ENCODE measurements around the gene UBE4B. TPM values are rescaled to one million over a fixed set of nuclear protein-coding genes. Genes with fewer than 3 reads are reported as not detected.

UBE4B gene
- total RNA-seq, 4 donors from 2014 or later, result 31.2 to 48.6 (median 44.0) TPM

DNA sequence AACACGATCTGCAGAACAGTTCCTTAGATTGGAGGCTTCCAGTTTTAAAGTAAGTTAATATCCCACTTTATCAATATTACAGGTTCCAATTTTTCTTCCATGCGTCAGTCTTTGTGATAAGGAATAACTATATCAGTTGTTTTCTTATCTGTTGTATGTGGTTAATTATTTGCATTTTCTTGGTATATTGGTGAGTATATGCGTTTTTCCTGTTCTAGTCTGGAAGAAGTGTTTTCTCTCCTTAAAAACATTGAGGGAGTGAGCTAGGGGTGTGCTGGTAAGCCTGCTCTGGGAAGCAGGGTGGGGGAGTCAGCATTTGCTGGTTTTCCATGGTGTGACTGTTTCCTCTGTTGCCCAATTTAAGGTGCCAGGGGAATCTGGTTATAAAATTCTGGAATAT, 127.4 kb downstream of the UBE4B start:
- TF ChIP-seq, protein P1, sequence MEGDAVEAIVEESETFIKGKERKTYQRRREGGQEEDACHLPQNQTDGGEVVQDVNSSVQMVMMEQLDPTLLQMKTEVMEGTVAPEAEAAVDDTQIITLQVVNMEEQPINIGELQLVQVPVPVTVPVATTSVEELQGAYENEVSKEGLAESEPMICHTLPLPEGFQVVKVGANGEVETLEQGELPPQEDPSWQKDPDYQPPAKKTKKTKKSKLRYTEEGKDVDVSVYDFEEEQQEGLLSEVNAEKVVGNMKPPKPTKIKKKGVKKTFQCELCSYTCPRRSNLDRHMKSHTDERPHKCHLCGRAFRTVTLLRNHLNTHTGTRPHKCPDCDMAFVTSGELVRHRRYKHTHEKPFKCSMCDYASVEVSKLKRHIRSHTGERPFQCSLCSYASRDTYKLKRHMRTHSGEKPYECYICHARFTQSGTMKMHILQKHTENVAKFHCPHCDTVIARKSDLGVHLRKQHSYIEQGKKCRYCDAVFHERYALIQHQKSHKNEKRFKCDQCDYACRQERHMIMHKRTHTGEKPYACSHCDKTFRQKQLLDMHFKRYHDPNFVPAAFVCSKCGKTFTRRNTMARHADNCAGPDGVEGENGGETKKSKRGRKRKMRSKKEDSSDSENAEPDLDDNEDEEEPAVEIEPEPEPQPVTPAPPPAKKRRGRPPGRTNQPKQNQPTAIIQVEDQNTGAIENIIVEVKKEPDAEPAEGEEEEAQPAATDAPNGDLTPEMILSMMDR (IDR thresholded peaks at IDR 0.05), result no peak
- no peak for TF ChIP-seq EP300 (IDR thresholded peaks at IDR 0.05)
- no peak for TF ChIP-seq POLR2A (IDR thresholded peaks at IDR 0.05)
- Histone ChIP-seq H3K4me1 (no peaks in the 10 kb centered on the region), H3K27ac (no peak overlapping the region), H3K36me3 (peaks cover 0 to 99% (median 0%) of the 10 kb centered on the region in 3 donors), H3K4me3 (no peak overlapping the region), H3K27me3 (no peaks in the 10 kb centered on the region), H3K9me3 (no peaks in the 10 kb centered on the region)
- DNase-seq (ENCODE audit: low spot score in 2 of 2), result no peak
- 93 to 96% methylated on average over 3 of the region's 3 CpGs for WGBS, 2 donors

DNA sequence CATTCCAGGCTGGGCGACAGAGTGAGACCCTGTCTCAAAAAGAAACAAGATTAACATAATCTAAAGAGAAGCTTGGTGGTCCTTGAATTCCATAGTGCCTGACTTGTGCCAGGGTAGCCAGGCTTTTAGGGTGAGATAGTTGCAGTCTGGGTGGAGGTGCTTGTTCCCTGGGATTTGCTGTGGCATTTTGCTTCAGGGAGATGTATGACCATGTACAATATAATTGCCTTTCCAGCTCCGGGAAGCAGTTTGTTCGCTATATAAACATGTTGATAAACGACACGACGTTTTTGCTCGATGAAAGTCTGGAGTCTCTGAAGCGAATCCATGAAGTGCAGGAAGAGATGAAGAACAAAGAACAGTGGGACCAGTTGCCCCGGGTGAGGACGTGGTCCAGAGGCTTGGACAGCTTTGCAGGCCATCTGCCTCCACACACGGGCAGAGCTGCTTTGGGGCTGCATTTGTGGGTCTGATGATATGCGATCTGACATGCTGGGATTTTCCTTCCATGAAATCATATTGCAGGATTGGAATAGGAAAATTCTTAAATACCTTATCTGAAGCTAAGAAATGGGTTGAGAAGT, 128.2 kb downstream of the UBE4B start:
- no peak for DNase-seq (ENCODE audit: low spot score in 2 of 2)
- TF ChIP-seq, protein P1 (IDR thresholded peaks at IDR 0.05), result no peak
- TF ChIP-seq EP300 (IDR thresholded peaks at IDR 0.05) (no peak), POLR2A (IDR thresholded peaks at IDR 0.05) (no peak)
- H3K27me3 ChIP-seq, result no peaks in the 10 kb centered on the region
- H3K4me1 ChIP-seq, result no peaks in the 10 kb centered on the region
- 67 to 74% methylated on average over 12 of the region's 12 CpGs for WGBS, 2 donors
- no peak overlapping the region for H3K4me3 ChIP-seq
- H3K36me3 ChIP-seq, result peaks cover 0 to 99% (median 5%) of the 10 kb centered on the region in 3 donors
- H3K9me3 ChIP-seq, result no peaks in the 10 kb centered on the region
- no peak overlapping the region for H3K27ac ChIP-seq

DNA sequence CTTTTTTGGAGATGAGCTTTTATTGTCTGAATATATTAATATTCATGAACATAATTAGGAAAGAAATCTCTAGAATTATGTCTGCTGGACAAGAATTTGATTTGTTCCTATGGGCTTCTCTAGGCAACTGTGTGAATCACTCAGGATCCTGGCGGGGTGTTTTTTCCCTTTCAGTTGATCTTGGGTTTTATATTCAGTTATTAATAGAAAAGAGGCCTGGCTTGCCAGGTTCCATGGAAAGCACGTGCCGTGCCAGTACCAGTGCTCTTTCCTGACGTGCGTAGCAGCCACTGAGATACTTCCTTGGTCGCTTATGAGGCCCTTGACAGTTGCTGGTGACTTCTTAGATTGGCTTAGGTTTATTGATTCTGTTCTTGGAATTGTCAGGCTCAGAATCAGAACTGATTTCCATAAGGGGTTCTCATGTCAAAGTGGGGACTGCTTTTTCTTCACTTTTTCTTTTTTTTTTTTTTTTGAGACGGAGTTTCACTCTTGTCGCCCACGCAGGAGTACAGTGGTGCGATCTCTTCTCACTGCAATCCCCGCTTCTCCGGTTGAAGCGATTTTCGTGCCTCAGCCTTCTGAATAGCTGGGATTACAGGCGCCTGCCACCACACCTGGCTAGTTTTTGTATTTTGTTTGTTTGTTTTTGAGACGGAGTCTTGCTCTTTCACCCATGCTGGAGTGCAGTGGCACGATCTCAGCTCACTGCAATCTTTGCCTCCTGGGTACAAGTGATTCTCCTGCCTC, 129.0 kb downstream of the UBE4B start:
- DNase-seq (ENCODE audit: low spot score in 2 of 2), result no peak
- Histone ChIP-seq H3K27ac (no peak overlapping the region), H3K4me3 (no peak overlapping the region), H3K4me1 (no peaks in the 10 kb centered on the region), H3K36me3 (peaks cover 0 to 100% (median 9%) of the 10 kb centered on the region in 3 donors), H3K9me3 (no peaks in the 10 kb centered on the region), H3K27me3 (no peaks in the 10 kb centered on the region)
- TF ChIP-seq, protein P1 (IDR thresholded peaks at IDR 0.05), result no peak
- no peak for TF ChIP-seq POLR2A (IDR thresholded peaks at IDR 0.05)
- 87 to 90% methylated on average over 17 of the region's 17 CpGs for WGBS, 2 donors

DNA sequence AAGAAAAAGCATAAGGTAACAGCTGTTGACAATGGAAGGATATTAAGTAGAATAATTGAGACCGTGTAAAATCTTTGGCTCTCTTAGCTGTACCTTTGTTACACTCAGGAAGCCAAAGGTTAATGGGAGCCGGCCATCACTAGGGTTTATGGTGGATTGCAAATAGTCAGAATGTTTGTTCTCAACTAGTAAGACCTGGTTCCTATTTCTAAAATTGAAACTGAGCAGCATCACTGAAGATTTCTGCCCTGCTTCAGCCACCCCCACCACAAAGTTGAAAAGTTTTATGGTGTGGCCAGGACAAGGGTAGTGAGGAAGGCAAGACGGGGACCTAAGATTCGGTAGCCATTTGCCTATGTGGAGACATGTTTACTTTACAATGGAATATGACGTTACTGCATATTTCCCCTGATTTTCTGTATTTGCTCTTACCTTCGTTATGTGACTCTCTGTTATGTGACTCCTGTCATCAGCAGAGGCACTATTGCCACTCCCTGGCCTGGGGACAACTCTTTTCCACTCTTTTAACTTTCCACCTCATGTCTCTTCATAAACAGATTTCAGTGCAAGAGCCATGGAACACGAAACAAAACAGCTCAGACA, 136.3 kb downstream of the UBE4B start:
- TF ChIP-seq, protein P1 (IDR thresholded peaks at IDR 0.05), result no peak
- no peak for TF ChIP-seq EP300 (IDR thresholded peaks at IDR 0.05)
- no peak for TF ChIP-seq POLR2A (IDR thresholded peaks at IDR 0.05)
- Histone ChIP-seq H3K27ac (no peak overlapping the region), H3K9me3 (no peaks in the 10 kb centered on the region), H3K4me1 (no peaks in the 10 kb centered on the region), H3K27me3 (no peaks in the 10 kb centered on the region), H3K36me3 (peaks cover 0 to 96% (median 13%) of the 10 kb centered on the region in 3 donors), H3K4me3 (no peak overlapping the region)
- DNase-seq (ENCODE audit: low spot score in 2 of 2), result no peak
- 86 to 89% methylated on average over 7 of the region's 7 CpGs for WGBS, 2 donors

DNA sequence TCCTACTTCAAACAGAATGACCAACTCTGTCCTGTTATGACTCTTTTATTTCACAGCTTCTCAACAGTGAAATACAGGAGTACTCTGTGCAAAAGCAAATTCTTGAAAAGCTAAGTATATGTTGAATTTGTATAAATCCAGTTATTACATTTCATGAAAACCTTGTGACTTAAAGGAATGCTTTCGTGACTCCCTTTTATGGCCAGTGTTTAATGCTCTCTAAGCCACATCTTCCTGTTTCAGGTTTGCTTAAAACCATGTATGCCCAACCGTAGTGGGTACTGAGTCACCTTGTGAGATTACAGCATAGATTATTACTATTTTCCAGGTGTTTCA, 137.4 kb downstream of the UBE4B start:
- 68 to 71% methylated on average over 2 of the region's 2 CpGs for WGBS, 2 donors
- Histone ChIP-seq H3K27me3 (no peaks in the 10 kb centered on the region), H3K9me3 (no peaks in the 10 kb centered on the region), H3K4me1 (no peaks in the 10 kb centered on the region), H3K36me3 (peaks cover 0 to 96% (median 13%) of the 10 kb centered on the region in 3 donors), H3K27ac (no peak overlapping the region), H3K4me3 (no peak overlapping the region)
- DNase-seq (ENCODE audit: low spot score in 2 of 2), result no peak
- TF ChIP-seq, protein P1 (IDR thresholded peaks at IDR 0.05), result no peak
- TF ChIP-seq POLR2A (IDR thresholded peaks at IDR 0.05), result no peak
